IMR-90 (cell line): ENCODE data around the gene SCAANT1. TPM values are rescaled to one million over a fixed set of nuclear protein-coding genes. Genes with fewer than 3 reads are reported as not detected.

ENCODE experiments used
- ATAC-seq: fragments of 200-7000 bp; cut with Tn5 transposase; 2 replicates; pipeline ENCODE4 v1.9.1; 2020; ENCODE audit warnings: low read depth, mild to moderate bottlenecking, moderate library complexity
- BruUV-seq: library from RNA; stranded (reverse); fragments of 400-500 nt; replicated peaks from 2 replicates; lab custom pipeline; 2021; lab: Mats Ljungman, UMichigan
- CTCF ChIA-PET: fragments of 300-600 bp; formaldehyde crosslinking; extraction: SDS; loops from one replicate; lab custom pipeline; 2021; ENCODE audit warnings: antibody characterized with exemption; lab: Yijun Ruan, JAX
- POLR2A ChIA-PET: fragments of 300-600 bp; sonication (Branson Sonifier 250); formaldehyde crosslinking; loops from one replicate; lab custom pipeline; 2022; ENCODE audit warnings: antibody characterized with exemption; ENCODE audit not compliant: unreplicated experiment; lab: Charles Lee
- DNase-seq: peaks from one replicate; pipeline ENCODE4 v3.0.0; 2013
- H2AFZ ChIP-seq: replicated peaks from 2 replicates; pipeline ENCODE3; 2013; ENCODE audit warnings: low read length, mild to moderate bottlenecking; ENCODE audit not compliant: poor library complexity
- H2AK5ac ChIP-seq: 2 replicates; pipeline ENCODE4 v1.6.1; 2013; ENCODE audit warnings: low read depth, low read length, inconsistent platforms
- H2AK9ac ChIP-seq: replicated peaks from 2 replicates; pipeline ENCODE3; 2013; ENCODE audit warnings: mild to moderate bottlenecking, low read depth, low read length, moderate library complexity; ENCODE audit not compliant: poor library complexity
- H2BK120ac ChIP-seq: 2 replicates; pipeline ENCODE4 v1.6.1; 2013; ENCODE audit warnings: low read depth, low read length, inconsistent platforms
- H2BK15ac ChIP-seq: 3 replicates; pipeline ENCODE4 v1.6.1; 2013; ENCODE audit warnings: low read depth, low read length, inconsistent platforms
- H2BK20ac ChIP-seq: 2 replicates; pipeline ENCODE4 v1.6.1; 2013; ENCODE audit warnings: low read depth, mild to moderate bottlenecking, inconsistent platforms, low read length, moderate library complexity
- H2BK5ac ChIP-seq: 2 replicates; pipeline ENCODE4 v1.6.1; 2013; ENCODE audit warnings: mild to moderate bottlenecking, low read depth, low read length, inconsistent platforms; ENCODE audit not compliant: poor library complexity, severe bottlenecking
- H3K14ac ChIP-seq: replicated peaks from 2 replicates; pipeline ENCODE4 v1.6.1; 2013; ENCODE audit warnings: low read depth, low read length, inconsistent platforms
- H3K18ac ChIP-seq: 2 replicates; pipeline ENCODE4 v1.6.1; 2013; ENCODE audit warnings: low read depth, low read length, control low read depth
- H3K23ac ChIP-seq: 2 replicates; pipeline ENCODE4 v1.6.1; 2013; ENCODE audit warnings: low read depth, low read length, inconsistent platforms
- H3K27ac ChIP-seq: 2 replicates; pipeline ENCODE4 v1.5.1; 2013; ENCODE audit warnings: mild to moderate bottlenecking, control low read depth, low read length; ENCODE audit not compliant: insufficient read depth
- H3K27me3 ChIP-seq: 2 replicates; pipeline ENCODE4 v1.6.1; 2013; ENCODE audit warnings: low read length; ENCODE audit not compliant: control insufficient read depth, insufficient read depth
- H3K36me3 ChIP-seq: 2 replicates; pipeline ENCODE4 v1.6.1; 2013; ENCODE audit warnings: low read length, mixed read lengths; ENCODE audit not compliant: control insufficient read depth, insufficient read depth
- H3K4ac ChIP-seq: 2 replicates; pipeline ENCODE4 v1.6.1; 2013; ENCODE audit warnings: low read depth, low read length, inconsistent platforms
- H3K4me1 ChIP-seq: 2 replicates; pipeline ENCODE4 v1.6.1; 2013; ENCODE audit warnings: low read length, mixed read lengths; ENCODE audit not compliant: control insufficient read depth, insufficient read depth
- H3K4me2 ChIP-seq: 2 replicates; pipeline ENCODE4 v1.6.1; 2013; ENCODE audit warnings: low read depth, mild to moderate bottlenecking, control low read depth, low read length, moderate library complexity
- H3K4me3 ChIP-seq: 2 replicates; pipeline ENCODE4 v1.5.1; 2013; ENCODE audit warnings: low read depth, mild to moderate bottlenecking, control low read depth, low read length, moderate library complexity; ENCODE audit not compliant: insufficient read depth
- H3K56ac ChIP-seq: 2 replicates; pipeline ENCODE4 v1.6.1; 2013; ENCODE audit warnings: low read length, inconsistent platforms; ENCODE audit not compliant: insufficient read depth; ENCODE audit errors: extremely low read depth
- H3K79me1 ChIP-seq, 2 experiments: 2 replicates each; pipeline ENCODE4 v1.6.1; 2013; ENCODE audit warnings: low read length in 2 of 2, inconsistent platforms in 1 of 2, low read depth in 1 of 2
- H3K9ac ChIP-seq: 2 replicates; pipeline ENCODE4 v1.6.1; 2013; ENCODE audit warnings: low read depth, low read length, control low read depth
- H3K9me1 ChIP-seq: 2 replicates; pipeline ENCODE4 v1.6.1; 2013; ENCODE audit warnings: low read length, inconsistent platforms; ENCODE audit not compliant: insufficient read depth
- H3K9me3 ChIP-seq: 2 replicates; pipeline ENCODE4 v1.6.1; 2013; ENCODE audit warnings: low read length; ENCODE audit not compliant: control insufficient read depth, insufficient read depth
- H4K20me1 ChIP-seq: 2 replicates; pipeline ENCODE4 v1.6.1; 2013; ENCODE audit warnings: low read length, inconsistent platforms; ENCODE audit not compliant: insufficient read depth
- H4K5ac ChIP-seq: 2 replicates; pipeline ENCODE4 v1.6.1; 2013; ENCODE audit warnings: mild to moderate bottlenecking, low read depth, low read length, control low read depth
- H4K8ac ChIP-seq, 2 experiments: 2 replicates each; pipeline ENCODE4 v1.6.1; 2013; ENCODE audit warnings: low read depth in 2 of 2, low read length in 2 of 2, control low read depth in 1 of 2, inconsistent platforms in 1 of 2
- H4K91ac ChIP-seq: 2 replicates; pipeline ENCODE4 v1.6.1; 2013; ENCODE audit warnings: low read depth, low read length, inconsistent platforms; ENCODE audit not compliant: insufficient read depth
- BHLHE40 ChIP-seq: fragments of 150-350 bp; IDR thresholded peaks from 2 replicates; pipeline ENCODE4 v1.6.1; 2016; ENCODE audit warnings: mild to moderate bottlenecking, low read depth, low read length
- CEBPB ChIP-seq: IDR thresholded peaks from 2 replicates; pipeline ENCODE4 v1.6.1; 2012; ENCODE audit warnings: low read depth, low read length, improper control_type of control experiment
- CHD1 ChIP-seq: IDR thresholded peaks from 2 replicates; pipeline ENCODE4 v1.6.1; 2012; ENCODE audit warnings: low read depth, low read length, improper control_type of control experiment
- CTCF ChIP-seq: conservative IDR thresholded peaks from 2 replicates; pipeline ENCODE4 v1.5.1; 2012; ENCODE audit warnings: mild to moderate bottlenecking, low read depth, low read length, improper control_type of control experiment
- ELK1 ChIP-seq: fragments of 150-350 bp; IDR thresholded peaks from 2 replicates; pipeline ENCODE4 v1.6.1; 2016; ENCODE audit warnings: low read depth, mild to moderate bottlenecking, low read length, moderate library complexity, borderline replicate concordance
- FOS ChIP-seq: fragments of 150-350 bp; IDR thresholded peaks from 2 replicates; pipeline ENCODE4 v1.6.1; 2016; ENCODE audit warnings: low read depth, low read length
- MAFK ChIP-seq: IDR thresholded peaks from 2 replicates; pipeline ENCODE4 v1.6.1; 2012; ENCODE audit warnings: low read depth, low read length, improper control_type of control experiment
- MAZ ChIP-seq: IDR thresholded peaks from 2 replicates; pipeline ENCODE4 v1.6.1; 2012; ENCODE audit warnings: low read depth, mild to moderate bottlenecking, low read length, improper control_type of control experiment, moderate library complexity, borderline replicate concordance
- MXI1 ChIP-seq: IDR thresholded peaks from 2 replicates; pipeline ENCODE4 v1.6.1; 2012; ENCODE audit warnings: low read depth, mild to moderate bottlenecking, low read length, moderate library complexity, borderline replicate concordance
- NFE2L2 ChIP-seq: fragments of 150-350 bp; IDR thresholded peaks from 2 replicates; pipeline ENCODE4 v1.6.1; 2016; ENCODE audit warnings: low read depth, mild to moderate bottlenecking, low read length
- POLR2A ChIP-seq: IDR thresholded peaks from 2 replicates; pipeline ENCODE4 v1.6.1; 2012; ENCODE audit warnings: mild to moderate bottlenecking, low read depth, low read length
- RAD21 ChIP-seq: IDR thresholded peaks from 2 replicates; pipeline ENCODE4 v1.6.1; 2012; ENCODE audit warnings: low read length, improper control_type of control experiment
- RCOR1 ChIP-seq: IDR thresholded peaks from 2 replicates; pipeline ENCODE4 v1.6.1; 2012; ENCODE audit warnings: mild to moderate bottlenecking, low read length, improper control_type of control experiment; ENCODE audit not compliant: insufficient replicate concordance
- RFX5 ChIP-seq: IDR thresholded peaks from 2 replicates; pipeline ENCODE4 v1.8.0; 2012; ENCODE audit warnings: low read depth, mild to moderate bottlenecking, low read length, moderate library complexity
- SMC3 ChIP-seq: fragments of 150-350 bp; IDR thresholded peaks from 2 replicates; pipeline ENCODE4 v1.6.1; 2016; ENCODE audit warnings: low read depth, mild to moderate bottlenecking, antibody characterized with exemption, low read length, moderate library complexity
- USF2 ChIP-seq: fragments of 150-350 bp; IDR thresholded peaks from 2 replicates; pipeline ENCODE4 v1.6.1; 2017; ENCODE audit warnings: mild to moderate bottlenecking, antibody characterized with exemption, low read length, low read depth
- whole genome bisulfite sequencing, 2 experiments: methylation state at CpG; one replicate each; pipeline versions ENCODE4 v1.1.5 to v1.1.7; 2013; ENCODE audit warnings: missing lambda C conversion rate in 2 of 2; ENCODE audit not compliant: insufficient read length in 1 of 2; ENCODE audit errors: extremely low coverage in 2 of 2; 5-methylcytosine and 5-hydroxymethylcytosine counted together
- dilution Hi-C: fragments of 300-500 bp; cut with HindIII; formaldehyde crosslinking; loops from one replicate; pipeline ENCODE4 v1.14.3; 2018; ENCODE audit warnings: low sequenced_read_pairs; ENCODE audit not compliant: unreplicated experiment
- in situ Hi-C: fragments of 300-500 bp; cut with MboI; formaldehyde crosslinking; loops from 3 replicates; pipeline ENCODE4 v1.14.3; 2019; ENCODE audit warnings: low sequenced_read_pairs, inconsistent platforms, mixed read lengths
- intact Hi-C: fragments of 100-400 bp; cut with micrococcal nuclease; formaldehyde crosslinking; loops from 2 replicates; pipeline ENCODE4 v1.10.0; 2022
- polyA plus RNA-seq, 3 experiments: library from polyadenylated mRNA; depleted of rRNA; stranded (reverse); fragments of >200 nt; gene quantifications; 2 replicates each; pipeline ENCODE4 v1.2.3, GENCODE V29; 2012; ENCODE audit warnings: low replicate concordance in 1 of 3
- total RNA-seq: library from RNA; depleted of rRNA; stranded (reverse); fragments of >200 nt; gene quantifications from 2 replicates; pipeline ENCODE4 v1.2.3, GENCODE V29; 2012

SCAANT1 gene
- total and polyA plus RNA-seq, 2 of the 4 experiments (the other 2 are of a cell fraction): not detected

- peaks cover 51% of the 10 kb centered on the region for H4K20me1 ChIP-seq
- 67% methylated on average over 2 of the region's 3 CpGs; no CpG with 5 or more reads in 1 of the 2 experiments for WGBS, 2 experiments
- no peaks in the 10 kb centered on the region for H3K27me3 ChIP-seq
These were observed 33.4 kb upstream of the SCAANT1 start for GRCh38 chr3:63945558-63946096.

More at GRCh38 chr3:63945558-63946096, 33.4 kb upstream of the SCAANT1 start:
- Histone ChIP-seq H4K5ac (no peak overlapping the region), H2AK5ac (no peak overlapping the region), H2BK15ac (no peak overlapping the region), H3K36me3 (peaks cover 3% of the 10 kb centered on the region; the same call in 1 of the 2 replicates), H3K56ac (no peak overlapping the region), H3K4me2 (no peak overlapping the region; the same call in 1 of the 2 replicates), H2AFZ (no peak overlapping the region), H3K9me3 (no peaks in the 10 kb centered on the region), H3K14ac (no peak overlapping the region; the same call in 1 of the 2 replicates), H3K79me1 (peaks cover 64 to 78% of the 10 kb centered on the region in 2 experiments), H3K4me3 (no peak overlapping the region), H3K27ac (no peak overlapping the region), H4K91ac (no peak overlapping the region), H2AK9ac (no peak overlapping the region), H3K23ac (no peak overlapping the region), H2BK20ac (no peak overlapping the region), H3K4ac (no peak overlapping the region), H2BK120ac (no peak overlapping the region), H4K8ac (no peak overlapping the region), H2BK5ac (no peak overlapping the region), H3K4me1 (peaks cover 12% of the 10 kb centered on the region), H3K9me1 (peaks cover 36% of the 10 kb centered on the region), H3K18ac (no peak overlapping the region), H3K9ac (no peak overlapping the region)
- peak; percentile 59 for ATAC-seq
- no TSS peak for BruUV-seq
- intact Hi-C loops (no loop called here), in situ Hi-C loops (no loop called here), dilution Hi-C loops (no loop called here)
- peak; percentile 48 for DNase-seq
- TF ChIP-seq FOS (no peak), BHLHE40 (no peak), CTCF (no peak), POLR2A (no peak), ELK1 (no peak), CEBPB (no peak), MXI1 (no peak), NFE2L2 (no peak), RFX5 (no peak), RAD21 (no peak), MAFK (no peak), RCOR1 (no peak), USF2 (no peak), MAZ (no peak), SMC3 (no peak), CHD1 (no peak)
- ChIA-PET POLR2A (no interaction called here), CTCF (no interaction called here)
